DOHH2 (cell line): ENCODE results near the gene EFCAB12.
"Not testable (repeated sequence)": the region's sequence is repeated elsewhere in the genome, so short reads cannot be mapped to it uniquely, and the experiment has no call there.

Experiments
- EZH2phosphoT487 ChIP-seq: fragments of 200-600 bp; sonication (generic); IDR thresholded peaks from 2 replicates; pipeline ENCODE4 v1.6.1; 2017; ENCODE audit warnings: borderline replicate concordance, mild to moderate bottlenecking, antibody characterized with exemption, low read length, moderate library complexity, mixed read lengths
- TF ChIP-seq, protein P1 (sequence below): fragments of 200-600 bp; sonication (generic); IDR thresholded peaks from one replicate; pipeline ENCODE4 v1.5.1; 2014; ENCODE audit warnings: antibody characterized with exemption, mild to moderate bottlenecking, low read depth, low read length; ENCODE audit not compliant: poor library complexity, severe bottlenecking

DNA sequence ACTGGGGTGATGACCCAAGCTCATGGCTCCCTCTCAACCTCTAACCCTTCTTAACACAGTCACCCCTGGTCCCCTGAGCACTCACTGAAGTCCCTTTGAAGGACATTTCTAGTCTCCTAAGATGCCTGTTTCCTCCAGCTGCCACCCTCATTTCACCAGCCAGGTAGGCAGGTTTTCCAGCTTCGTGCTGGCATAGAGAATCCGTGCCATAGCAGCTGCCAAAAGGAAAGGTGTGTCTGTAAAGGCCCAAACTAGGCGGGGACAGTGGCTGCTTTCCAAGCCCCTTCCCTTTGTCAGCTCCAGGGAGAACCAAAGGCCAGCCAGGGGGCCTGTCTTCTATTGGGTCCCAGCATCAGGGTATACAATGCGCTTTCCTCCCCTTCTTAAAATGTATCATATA, 36.9 kb downstream of the EFCAB12 start:
- TF ChIP-seq, protein P1, sequence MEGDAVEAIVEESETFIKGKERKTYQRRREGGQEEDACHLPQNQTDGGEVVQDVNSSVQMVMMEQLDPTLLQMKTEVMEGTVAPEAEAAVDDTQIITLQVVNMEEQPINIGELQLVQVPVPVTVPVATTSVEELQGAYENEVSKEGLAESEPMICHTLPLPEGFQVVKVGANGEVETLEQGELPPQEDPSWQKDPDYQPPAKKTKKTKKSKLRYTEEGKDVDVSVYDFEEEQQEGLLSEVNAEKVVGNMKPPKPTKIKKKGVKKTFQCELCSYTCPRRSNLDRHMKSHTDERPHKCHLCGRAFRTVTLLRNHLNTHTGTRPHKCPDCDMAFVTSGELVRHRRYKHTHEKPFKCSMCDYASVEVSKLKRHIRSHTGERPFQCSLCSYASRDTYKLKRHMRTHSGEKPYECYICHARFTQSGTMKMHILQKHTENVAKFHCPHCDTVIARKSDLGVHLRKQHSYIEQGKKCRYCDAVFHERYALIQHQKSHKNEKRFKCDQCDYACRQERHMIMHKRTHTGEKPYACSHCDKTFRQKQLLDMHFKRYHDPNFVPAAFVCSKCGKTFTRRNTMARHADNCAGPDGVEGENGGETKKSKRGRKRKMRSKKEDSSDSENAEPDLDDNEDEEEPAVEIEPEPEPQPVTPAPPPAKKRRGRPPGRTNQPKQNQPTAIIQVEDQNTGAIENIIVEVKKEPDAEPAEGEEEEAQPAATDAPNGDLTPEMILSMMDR: not testable (repeated sequence)
- TF ChIP-seq EZH2phosphoT487: not testable (repeated sequence)
